PC-9 (cell line): Measurements from ENCODE around the gene IL6R. TPM values are rescaled to one million over a fixed set of nuclear protein-coding genes. Genes with fewer than 3 reads are reported as not detected.

Experiments
- BruUV-seq: library from RNA; stranded (reverse); fragments of 400-500 nt; replicated peaks from 2 replicates; lab custom pipeline; 2021; lab: Mats Ljungman, UMichigan
- CTCF ChIA-PET: fragments of 300-600 bp; sonication (Branson Sonifier 250); formaldehyde crosslinking; loops from one replicate; lab custom pipeline; 2022; ENCODE audit warnings: antibody characterized with exemption; lab: Charles Lee
- POLR2A ChIA-PET: fragments of 300-600 bp; sonication (Branson Sonifier 250); formaldehyde crosslinking; loops from one replicate; lab custom pipeline; 2022; ENCODE audit warnings: antibody characterized with exemption; ENCODE audit not compliant: unreplicated experiment; lab: Charles Lee
- DNase-seq, 2 experiments: peaks; one replicate each; pipeline versions ENCODE4 v3.0.0 to v3.0.0-alpha.2; 2015 to 2022; ENCODE audit warnings: mixed read lengths in 1 of 2
- H2AFZ ChIP-seq: fragments of 200-600 bp; sonication (generic); 2 replicates; pipeline ENCODE4 v1.8.1; 2017; ENCODE audit warnings: antibody characterized with exemption
- H3F3A ChIP-seq: fragments of 200-600 bp; sonication (generic); 2 replicates; pipeline ENCODE4 v1.8.1; 2017; ENCODE audit warnings: antibody characterized with exemption, mild to moderate bottlenecking, low read depth; ENCODE audit not compliant: insufficient read depth
- H3K27ac ChIP-seq: fragments of 200-600 bp; sonication (generic); 2 replicates; pipeline ENCODE4 v1.6.1; 2016; ENCODE audit warnings: mixed run types
- H3K27me3 ChIP-seq: fragments of 200-600 bp; sonication (generic); 2 replicates; pipeline ENCODE4 v1.6.1; 2016; ENCODE audit warnings: low read depth, mixed run types; ENCODE audit not compliant: insufficient read depth
- H3K36me3 ChIP-seq: fragments of 200-600 bp; sonication (generic); 2 replicates; pipeline ENCODE4 v1.6.1; 2016; ENCODE audit warnings: low read depth, mixed run types
- H3K4me1 ChIP-seq: fragments of 200-600 bp; sonication (generic); replicated peaks from 2 replicates; pipeline ENCODE4 v1.6.1; 2016; ENCODE audit warnings: mixed run types; ENCODE audit not compliant: insufficient read depth
- H3K4me2 ChIP-seq: fragments of 200-600 bp; sonication (generic); 2 replicates; pipeline ENCODE4 v1.6.1; 2017; ENCODE audit warnings: mixed run types
- H3K4me3 ChIP-seq: fragments of 200-600 bp; sonication (generic); 2 replicates; pipeline ENCODE4 v1.6.1; 2016; ENCODE audit warnings: mixed run types
- H3K79me2 ChIP-seq: fragments of 200-600 bp; sonication (generic); 2 replicates; pipeline ENCODE4 v1.6.1; 2017; ENCODE audit warnings: low read depth, mixed run types
- H3K9me2 ChIP-seq: fragments of 200-600 bp; sonication (generic); 2 replicates; pipeline ENCODE4 v1.8.1; 2017; ENCODE audit warnings: mild to moderate bottlenecking; ENCODE audit not compliant: insufficient read depth
- H3K9me3 ChIP-seq: fragments of 200-600 bp; sonication (generic); 2 replicates; pipeline ENCODE4 v1.8.1; 2016; ENCODE audit warnings: low read depth; ENCODE audit not compliant: insufficient read depth
- H4K20me1 ChIP-seq: fragments of 200-600 bp; sonication (generic); 2 replicates; pipeline ENCODE4 v1.8.1; 2017; ENCODE audit not compliant: insufficient read depth
- EZH2 ChIP-seq: fragments of 200-600 bp; sonication (generic); IDR thresholded peaks from 2 replicates; pipeline ENCODE4 v1.8.0; 2017; ENCODE audit warnings: antibody characterized with exemption, low read depth
- intact Hi-C: fragments of 100-400 bp; cut with micrococcal nuclease; formaldehyde crosslinking; loops from one replicate; pipeline ENCODE4 v1.10.0; 2022; ENCODE audit not compliant: unreplicated experiment
- total RNA-seq: library from RNA; stranded (reverse); gene quantifications from 2 replicates; pipeline ENCODE4 v1.2.3, GENCODE V29; 2021
- TF ChIP-seq, protein P1 (sequence below): fragments of 200-600 bp; sonication (generic); conservative IDR thresholded peaks from 2 replicates; pipeline ENCODE4 v1.6.1; 2017; ENCODE audit warnings: mixed run types, antibody characterized with exemption, mild to moderate bottlenecking, moderate library complexity

Gene IL6R
- total RNA-seq, 1 experiment from 2014 or later: 3.2 TPM

DNA sequence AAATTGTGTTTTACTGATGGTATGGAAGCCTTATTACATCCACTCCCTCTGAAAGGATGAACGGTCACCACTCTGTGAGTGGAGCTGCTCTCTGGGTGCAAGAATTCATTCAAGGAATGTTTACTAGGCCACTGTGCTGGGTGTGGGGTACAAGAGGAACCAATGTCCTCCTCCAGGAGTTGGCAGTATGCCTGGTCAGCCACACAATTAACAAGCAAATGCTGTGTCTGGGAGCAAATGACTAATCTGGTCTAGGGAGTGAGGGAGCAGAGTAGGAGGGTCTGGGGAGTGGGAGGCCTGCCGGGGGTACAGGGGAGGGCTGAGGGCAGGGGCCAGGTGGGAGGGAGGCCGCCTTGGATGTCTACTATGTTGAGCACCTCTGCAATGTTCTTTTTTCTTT is 69.7 kb downstream of the IL6R start:
- H3K4me2 ChIP-seq: no peak overlapping the region
- no peaks in the 10 kb centered on the region for H4K20me1 ChIP-seq
- intact Hi-C loops: loop anchor here (5.0 kb wide), 1 partner anchor 278 kb away; no protein-coding TSS in a partner anchor
- CTCF ChIA-PET: no interaction called here
- H3F3A ChIP-seq: peaks cover 18% of the 10 kb centered on the region
- H3K9me3 ChIP-seq: no peaks in the 10 kb centered on the region
- H3K9me2 ChIP-seq: no peaks in the 10 kb centered on the region
- DNase-seq: peak; percentile 45 to 53
- no peaks in the 10 kb centered on the region for H3K27me3 ChIP-seq
- no peak overlapping the region for H3K27ac ChIP-seq
- H3K79me2 ChIP-seq: no peaks in the 10 kb centered on the region
- no peak overlapping the region for H2AFZ ChIP-seq
- no peaks in the 10 kb centered on the region for H3K36me3 ChIP-seq
- TF ChIP-seq EZH2: no peak
- TF ChIP-seq, protein P1, sequence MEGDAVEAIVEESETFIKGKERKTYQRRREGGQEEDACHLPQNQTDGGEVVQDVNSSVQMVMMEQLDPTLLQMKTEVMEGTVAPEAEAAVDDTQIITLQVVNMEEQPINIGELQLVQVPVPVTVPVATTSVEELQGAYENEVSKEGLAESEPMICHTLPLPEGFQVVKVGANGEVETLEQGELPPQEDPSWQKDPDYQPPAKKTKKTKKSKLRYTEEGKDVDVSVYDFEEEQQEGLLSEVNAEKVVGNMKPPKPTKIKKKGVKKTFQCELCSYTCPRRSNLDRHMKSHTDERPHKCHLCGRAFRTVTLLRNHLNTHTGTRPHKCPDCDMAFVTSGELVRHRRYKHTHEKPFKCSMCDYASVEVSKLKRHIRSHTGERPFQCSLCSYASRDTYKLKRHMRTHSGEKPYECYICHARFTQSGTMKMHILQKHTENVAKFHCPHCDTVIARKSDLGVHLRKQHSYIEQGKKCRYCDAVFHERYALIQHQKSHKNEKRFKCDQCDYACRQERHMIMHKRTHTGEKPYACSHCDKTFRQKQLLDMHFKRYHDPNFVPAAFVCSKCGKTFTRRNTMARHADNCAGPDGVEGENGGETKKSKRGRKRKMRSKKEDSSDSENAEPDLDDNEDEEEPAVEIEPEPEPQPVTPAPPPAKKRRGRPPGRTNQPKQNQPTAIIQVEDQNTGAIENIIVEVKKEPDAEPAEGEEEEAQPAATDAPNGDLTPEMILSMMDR: no peak
- POLR2A ChIA-PET: interaction anchor here (1.0 kb wide), 1 partner anchor 56 kb away, joined by 4 read pairs; no protein-coding TSS in a partner anchor
- 0 out of 2 replicates have a peak, but pooled peaks cover 12% of the 10 kb centered on the region for H3K4me1 ChIP-seq
- no TSS peak for BruUV-seq
- H3K4me3 ChIP-seq: no peak overlapping the region

DNA sequence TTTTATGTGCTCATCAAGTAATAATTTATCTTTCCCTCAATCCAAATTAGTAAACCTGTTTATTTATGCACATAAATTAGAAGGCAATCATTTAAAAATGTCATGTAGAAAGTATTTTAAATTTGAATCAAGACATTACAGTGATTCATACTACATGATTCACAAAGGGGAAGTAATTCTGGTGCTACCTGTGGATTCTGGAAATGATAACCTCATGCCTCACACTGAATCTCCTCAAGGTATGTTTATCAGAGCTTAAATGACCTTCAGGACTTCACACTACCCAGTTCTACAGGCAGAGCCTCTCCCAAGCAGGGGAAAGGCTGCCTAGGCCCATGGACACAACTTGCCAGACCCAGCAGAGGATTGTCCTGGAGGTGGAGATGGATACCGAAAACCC is 71.6 kb downstream of the IL6R start:
- Histone ChIP-seq H3K9me3 (no peaks in the 10 kb centered on the region), H4K20me1 (no peaks in the 10 kb centered on the region), H3K27me3 (no peaks in the 10 kb centered on the region), H3K4me1 (0 out of 2 replicates have a peak, but pooled peaks cover 12% of the 10 kb centered on the region), H3K9me2 (no peaks in the 10 kb centered on the region), H2AFZ (no peak overlapping the region), H3K4me3 (no peak overlapping the region), H3K79me2 (no peaks in the 10 kb centered on the region), H3F3A (peaks cover 18% of the 10 kb centered on the region), H3K4me2 (no peak overlapping the region), H3K36me3 (no peaks in the 10 kb centered on the region), H3K27ac (no peak overlapping the region)
- BruUV-seq: no TSS peak
- ChIA-PET CTCF (interaction anchor here (0.6 kb wide), 1 partner anchor 94 kb away, joined by 5 read pairs; no protein-coding TSS in a partner anchor), POLR2A (interaction anchor here (1.0 kb wide), 1 partner anchor 256 kb away, joined by 5 read pairs; the partner anchor contains the start of gene UBAP2L)
- peak in 1 of 2 experiments; percentile 59 for DNase-seq
- TF ChIP-seq, protein P1: no peak
- TF ChIP-seq EZH2: no peak
- intact Hi-C loops: loop anchor here (5.0 kb wide), 1 partner anchor 279 kb away; no protein-coding TSS in a partner anchor

DNA sequence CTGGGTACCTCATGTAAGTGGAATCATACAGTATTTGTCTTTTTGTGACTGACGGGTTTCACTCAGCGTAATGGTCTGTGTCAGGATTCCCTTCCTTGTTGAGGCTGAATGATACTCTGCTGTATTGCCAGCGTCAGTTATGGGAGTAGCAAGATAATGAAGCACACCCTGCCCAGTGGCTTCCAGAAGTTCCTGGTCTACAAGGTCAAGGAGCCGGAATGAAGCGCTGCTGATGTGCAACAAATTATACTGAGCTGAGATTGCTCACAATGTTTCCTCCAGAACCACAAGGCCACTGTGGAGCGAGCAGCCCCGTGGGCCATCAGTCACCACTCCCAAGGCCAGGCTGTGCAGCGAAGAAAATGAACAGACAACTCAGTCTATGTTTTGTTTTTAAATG is 72.9 kb downstream of the IL6R start:
- Histone ChIP-seq H3K79me2 (no peaks in the 10 kb centered on the region), H3K4me1 (0 out of 2 replicates have a peak, but pooled peaks cover 12% of the 10 kb centered on the region), H3K4me2 (no peak overlapping the region), H3K27me3 (no peaks in the 10 kb centered on the region), H3K4me3 (no peak overlapping the region), H3K9me2 (no peaks in the 10 kb centered on the region), H3K27ac (no peak overlapping the region), H3K36me3 (no peaks in the 10 kb centered on the region), H2AFZ (no peak overlapping the region), H3F3A (peaks cover 18% of the 10 kb centered on the region), H4K20me1 (no peaks in the 10 kb centered on the region), H3K9me3 (no peaks in the 10 kb centered on the region)
- ChIA-PET POLR2A (no interaction called here), CTCF (interaction anchor here (0.6 kb wide), 1 partner anchor 282 kb away, joined by 15 read pairs; no protein-coding TSS in a partner anchor)
- TF ChIP-seq, protein P1: no peak
- TF ChIP-seq EZH2: no peak
- no peak for DNase-seq
- no TSS peak for BruUV-seq
- intact Hi-C loops: loop anchor here (1.0 to 5.0 kb wide), 5 partner anchors 59 to 281 kb away; partner anchors contain the start of genes HAX1 and IL6R
